ENCODE data around the gene TFAM. TPM values are rescaled to one million over a fixed set of nuclear protein-coding genes. Genes with fewer than 3 reads are reported as not detected.

The TFAM gene
- total and polyA plus RNA-seq, 3 donors from 2014 or later: 36.3 to 65.7 (median 57.2) TPM

DNA sequence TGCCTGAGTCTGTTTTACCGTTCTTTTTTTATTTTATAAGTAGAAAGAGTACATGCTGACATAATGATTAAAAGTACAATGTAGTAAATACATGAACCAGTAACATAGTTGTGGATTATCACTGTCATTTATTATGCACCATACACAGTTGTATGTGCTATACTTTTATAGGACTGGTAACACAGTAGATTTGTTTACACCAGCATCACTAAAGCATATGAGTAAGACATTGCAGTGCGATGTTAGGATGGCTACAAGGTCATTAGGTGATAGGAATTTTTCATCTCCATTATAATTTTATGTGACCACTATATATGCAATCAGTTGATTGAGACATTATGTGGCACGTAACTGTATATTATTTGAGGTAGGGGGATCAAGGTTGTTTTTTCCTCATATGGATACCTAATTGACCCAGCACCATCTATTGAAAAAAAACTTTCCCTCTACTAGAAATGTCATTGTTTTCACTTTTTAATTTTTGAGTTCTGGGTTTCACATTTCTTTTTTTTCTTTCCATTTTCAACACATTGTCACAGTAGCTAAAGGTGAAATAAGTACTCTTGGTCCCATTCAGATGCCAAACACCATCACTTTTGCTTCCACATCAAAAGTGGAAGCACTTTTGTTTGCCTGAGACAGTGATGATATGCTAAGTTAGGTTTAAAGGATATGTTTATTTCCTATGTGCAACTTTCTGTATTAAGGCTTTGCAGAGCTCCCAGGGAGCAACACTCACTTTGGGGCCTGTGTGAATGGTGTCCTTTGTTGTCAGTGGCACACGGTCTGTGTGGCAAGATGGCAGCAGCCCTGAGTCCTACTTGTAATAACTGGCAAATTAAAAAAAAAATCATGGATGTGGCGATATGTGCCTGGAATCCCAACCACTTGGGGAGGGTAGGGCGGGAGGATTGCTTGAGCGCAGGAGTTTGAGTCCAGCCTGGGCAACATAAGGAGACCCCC lies 33.3 kb upstream of the TFAM start:
- no peaks in the 10 kb centered on the region for H3K9me3 ChIP-seq
- no peak for DNase-seq
- H3K4me1 ChIP-seq: no peaks in the 10 kb centered on the region
- no peak overlapping the region for H3K4me3 ChIP-seq
- 95% methylated on average over 7 of the region's 7 CpGs for WGBS, 2 donors
- H3K27me3 ChIP-seq: no peaks in the 10 kb centered on the region
- H3K27ac ChIP-seq: no peak overlapping the region
- H3K36me3 ChIP-seq (ENCODE audit: low read depth, missing control alignments): no peaks in the 10 kb centered on the region
- TF ChIP-seq, protein P1, sequence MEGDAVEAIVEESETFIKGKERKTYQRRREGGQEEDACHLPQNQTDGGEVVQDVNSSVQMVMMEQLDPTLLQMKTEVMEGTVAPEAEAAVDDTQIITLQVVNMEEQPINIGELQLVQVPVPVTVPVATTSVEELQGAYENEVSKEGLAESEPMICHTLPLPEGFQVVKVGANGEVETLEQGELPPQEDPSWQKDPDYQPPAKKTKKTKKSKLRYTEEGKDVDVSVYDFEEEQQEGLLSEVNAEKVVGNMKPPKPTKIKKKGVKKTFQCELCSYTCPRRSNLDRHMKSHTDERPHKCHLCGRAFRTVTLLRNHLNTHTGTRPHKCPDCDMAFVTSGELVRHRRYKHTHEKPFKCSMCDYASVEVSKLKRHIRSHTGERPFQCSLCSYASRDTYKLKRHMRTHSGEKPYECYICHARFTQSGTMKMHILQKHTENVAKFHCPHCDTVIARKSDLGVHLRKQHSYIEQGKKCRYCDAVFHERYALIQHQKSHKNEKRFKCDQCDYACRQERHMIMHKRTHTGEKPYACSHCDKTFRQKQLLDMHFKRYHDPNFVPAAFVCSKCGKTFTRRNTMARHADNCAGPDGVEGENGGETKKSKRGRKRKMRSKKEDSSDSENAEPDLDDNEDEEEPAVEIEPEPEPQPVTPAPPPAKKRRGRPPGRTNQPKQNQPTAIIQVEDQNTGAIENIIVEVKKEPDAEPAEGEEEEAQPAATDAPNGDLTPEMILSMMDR (IDR thresholded peaks at IDR 0.05): no peak
- no peak for TF ChIP-seq POLR2A (IDR thresholded peaks at IDR 0.05)
- intact Hi-C loops (cut with DNase I; ENCODE audit: low total_unique reads): no loop called here

DNA sequence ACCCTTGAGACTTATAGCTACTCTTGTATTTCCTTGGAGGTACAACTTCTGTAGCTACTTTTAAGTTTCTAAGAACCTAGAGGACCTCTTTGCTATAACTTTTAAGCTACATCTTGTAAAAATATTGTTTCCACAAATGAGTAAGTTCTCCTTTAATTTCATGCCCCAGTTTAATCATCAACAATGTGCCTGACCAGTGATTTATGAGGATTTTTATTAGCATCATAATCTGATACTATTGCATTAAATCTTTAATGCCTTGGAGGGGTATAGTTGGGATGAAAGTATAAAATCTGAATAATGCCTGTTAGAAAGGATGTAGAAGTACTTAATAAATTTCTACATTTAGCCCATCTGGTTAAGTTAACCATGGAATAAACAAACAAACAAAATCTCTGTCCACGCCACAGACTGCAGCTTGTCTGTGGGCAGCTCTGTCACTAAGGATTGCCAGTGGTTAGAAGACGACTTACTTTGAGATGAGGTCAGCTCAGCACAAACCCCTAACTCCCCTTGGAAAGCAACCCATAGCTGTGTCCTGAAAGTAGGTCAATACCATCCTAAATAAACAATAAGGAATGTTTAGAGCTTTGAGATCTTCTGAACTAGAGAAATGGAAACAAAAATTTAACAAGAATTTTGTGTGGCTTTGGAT lies 32.1 kb upstream of the TFAM start:
- intact Hi-C loops (cut with DNase I; ENCODE audit: low total_unique reads): no loop called here
- TF ChIP-seq POLR2A (IDR thresholded peaks at IDR 0.05): no peak
- TF ChIP-seq, protein P1 (IDR thresholded peaks at IDR 0.05): no peak
- Histone ChIP-seq H3K36me3 (ENCODE audit: low read depth, missing control alignments) (no peaks in the 10 kb centered on the region), H3K9me3 (no peaks in the 10 kb centered on the region), H3K4me1 (no peaks in the 10 kb centered on the region), H3K27ac (no peak overlapping the region), H3K4me3 (no peak overlapping the region), H3K27me3 (no peaks in the 10 kb centered on the region)
- DNase-seq: no peak
- 56 to 60% methylated on average over 2 of the region's 2 CpGs for WGBS, 2 donors

DNA sequence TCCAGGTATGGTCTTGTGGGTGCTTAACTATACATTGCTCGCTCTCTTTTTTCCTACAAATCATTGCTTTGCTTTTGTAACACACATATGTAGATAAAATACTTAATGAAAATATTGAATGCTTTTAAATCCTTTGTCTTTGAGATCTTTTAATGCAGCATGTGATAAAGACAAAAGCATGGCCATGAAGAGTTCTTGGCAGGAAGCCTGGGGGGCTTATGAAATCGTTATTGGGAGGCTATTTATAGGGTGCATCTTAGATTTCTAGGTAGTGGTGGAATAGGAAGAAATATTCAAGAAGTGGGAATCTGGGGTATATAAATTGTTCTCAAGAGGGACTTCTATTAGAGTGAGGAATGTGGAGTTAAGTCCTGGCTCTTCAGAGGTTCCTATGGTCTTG lies 28.5 kb upstream of the TFAM start:
- Histone ChIP-seq H3K4me3 (no peak overlapping the region), H3K4me1 (no peaks in the 10 kb centered on the region), H3K27me3 (no peaks in the 10 kb centered on the region), H3K27ac (no peak overlapping the region), H3K36me3 (ENCODE audit: low read depth, missing control alignments) (no peaks in the 10 kb centered on the region), H3K9me3 (no peaks in the 10 kb centered on the region)
- TF ChIP-seq, protein P1 (IDR thresholded peaks at IDR 0.05): no peak
- TF ChIP-seq POLR2A (IDR thresholded peaks at IDR 0.05): no peak
- intact Hi-C loops (cut with DNase I; ENCODE audit: low total_unique reads): no loop called here
- DNase-seq: no peak
- 60 to 62% methylated on average over 2 of the region's 2 CpGs for WGBS, 2 donors

DNA sequence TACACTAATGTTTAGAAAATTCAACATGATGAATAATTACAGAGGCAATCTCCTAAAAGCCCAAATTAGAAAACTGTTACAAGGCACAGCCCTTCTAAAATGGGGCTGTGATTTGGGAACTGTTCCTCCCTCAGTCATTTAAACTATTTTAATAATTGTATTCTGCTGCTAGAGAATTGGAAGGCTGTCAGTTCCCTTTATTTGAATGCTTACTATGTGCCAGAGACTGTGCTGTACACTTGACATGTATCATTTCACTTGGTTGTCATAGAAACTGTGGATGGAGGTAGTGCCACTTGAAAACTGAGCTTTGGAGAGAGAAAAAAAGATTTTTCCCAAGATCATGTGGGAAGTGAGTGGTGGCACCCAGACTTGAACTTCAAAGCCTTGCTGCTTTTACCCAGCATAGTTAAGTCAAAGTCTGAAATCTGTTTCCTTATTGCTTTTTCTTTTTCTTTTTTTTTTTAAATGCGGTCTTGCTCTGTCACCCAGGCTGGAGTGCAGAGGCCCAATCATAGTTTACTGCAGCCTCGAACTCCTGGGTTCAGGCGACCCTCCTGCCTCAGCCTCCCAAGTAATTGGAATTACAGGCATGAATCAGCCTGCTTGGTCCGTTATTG lies 26.8 kb upstream of the TFAM start:
- 94 to 98% methylated on average over 4 of the region's 4 CpGs for WGBS, 2 donors
- no peak overlapping the region for H3K27ac ChIP-seq

More for the DNA sequence above, 26.8 kb upstream of the TFAM start:
- intact Hi-C loops (cut with DNase I; ENCODE audit: low total_unique reads): no loop called here
- Histone ChIP-seq H3K4me3 (no peak overlapping the region), H3K27me3 (no peaks in the 10 kb centered on the region), H3K9me3 (no peaks in the 10 kb centered on the region), H3K4me1 (no peaks in the 10 kb centered on the region), H3K36me3 (ENCODE audit: low read depth, missing control alignments) (no peaks in the 10 kb centered on the region)
- DNase-seq: no peak
- TF ChIP-seq, protein P1 (IDR thresholded peaks at IDR 0.05): no peak
- TF ChIP-seq POLR2A (IDR thresholded peaks at IDR 0.05): no peak
